Loucy (cell line): Measurements from ENCODE around the gene SDHA.
"Not testable (repeated sequence)": the region's sequence is repeated elsewhere in the genome, so short reads cannot be mapped to it uniquely, and the experiment has no call there.

Experiments used
- CTCF ChIP-seq: fragments of 200-600 bp; sonication (generic); conservative IDR thresholded peaks from 2 replicates; pipeline ENCODE4 v1.5.1; 2014; ENCODE audit warnings: mild to moderate bottlenecking, antibody characterized with exemption, low read length
- EZH2phosphoT487 ChIP-seq: fragments of 200-600 bp; IDR thresholded peaks from 2 replicates; pipeline ENCODE4 v1.6.1; 2018; ENCODE audit warnings: antibody characterized with exemption, mild to moderate bottlenecking, moderate library complexity, borderline replicate concordance

DNA sequence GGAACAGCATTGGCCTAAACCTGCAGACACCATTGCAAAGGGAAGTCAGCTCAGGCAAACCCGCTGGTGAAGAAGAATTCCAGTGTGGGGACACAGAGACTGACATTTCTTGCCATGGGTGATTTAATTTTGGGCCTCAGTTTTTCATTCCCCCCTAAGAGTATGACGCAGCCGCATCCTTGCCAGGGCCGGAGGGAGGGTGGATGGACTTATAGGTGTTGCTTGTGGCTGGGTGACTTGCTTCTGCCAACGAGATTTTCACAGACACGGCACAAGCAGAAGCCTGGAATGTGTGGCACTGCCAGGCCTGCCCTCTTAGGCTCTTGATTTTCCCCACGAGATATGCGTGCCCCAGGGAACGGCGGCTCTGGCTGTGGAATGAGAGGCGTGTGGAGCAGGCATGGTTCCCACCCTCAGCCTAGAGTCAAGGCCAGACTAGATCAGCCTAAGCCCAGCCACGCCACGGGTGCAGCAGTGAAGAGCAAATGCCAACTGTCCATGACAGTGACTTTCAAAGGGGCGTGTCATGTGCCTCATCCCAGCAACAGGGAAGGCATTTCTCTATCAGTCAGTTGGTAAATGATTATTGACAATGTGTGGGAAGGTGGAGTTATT is 61.0 kb downstream of the SDHA start:
- not testable (repeated sequence) for TF ChIP-seq CTCF, EZH2phosphoT487
